ENCODE data around the gene RDH16. TPM values are rescaled to one million over a fixed set of nuclear protein-coding genes. Genes with fewer than 3 reads are reported as not detected.

The RDH16 gene, protein sequence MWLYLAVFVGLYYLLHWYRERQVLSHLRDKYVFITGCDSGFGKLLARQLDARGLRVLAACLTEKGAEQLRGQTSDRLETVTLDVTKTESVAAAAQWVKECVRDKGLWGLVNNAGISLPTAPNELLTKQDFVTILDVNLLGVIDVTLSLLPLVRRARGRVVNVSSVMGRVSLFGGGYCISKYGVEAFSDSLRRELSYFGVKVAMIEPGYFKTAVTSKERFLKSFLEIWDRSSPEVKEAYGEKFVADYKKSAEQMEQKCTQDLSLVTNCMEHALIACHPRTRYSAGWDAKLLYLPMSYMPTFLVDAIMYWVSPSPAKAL
- 1.5 and 2.4 TPM in 2 replicates for total RNA-seq
- total RNA-seq (2013): 0.61 TPM
- 1.1 and 2.0 TPM in 2 replicates for polyA plus RNA-seq
- polyA minus RNA-seq: 0.17 and 0.50 TPM in 2 replicates

DNA sequence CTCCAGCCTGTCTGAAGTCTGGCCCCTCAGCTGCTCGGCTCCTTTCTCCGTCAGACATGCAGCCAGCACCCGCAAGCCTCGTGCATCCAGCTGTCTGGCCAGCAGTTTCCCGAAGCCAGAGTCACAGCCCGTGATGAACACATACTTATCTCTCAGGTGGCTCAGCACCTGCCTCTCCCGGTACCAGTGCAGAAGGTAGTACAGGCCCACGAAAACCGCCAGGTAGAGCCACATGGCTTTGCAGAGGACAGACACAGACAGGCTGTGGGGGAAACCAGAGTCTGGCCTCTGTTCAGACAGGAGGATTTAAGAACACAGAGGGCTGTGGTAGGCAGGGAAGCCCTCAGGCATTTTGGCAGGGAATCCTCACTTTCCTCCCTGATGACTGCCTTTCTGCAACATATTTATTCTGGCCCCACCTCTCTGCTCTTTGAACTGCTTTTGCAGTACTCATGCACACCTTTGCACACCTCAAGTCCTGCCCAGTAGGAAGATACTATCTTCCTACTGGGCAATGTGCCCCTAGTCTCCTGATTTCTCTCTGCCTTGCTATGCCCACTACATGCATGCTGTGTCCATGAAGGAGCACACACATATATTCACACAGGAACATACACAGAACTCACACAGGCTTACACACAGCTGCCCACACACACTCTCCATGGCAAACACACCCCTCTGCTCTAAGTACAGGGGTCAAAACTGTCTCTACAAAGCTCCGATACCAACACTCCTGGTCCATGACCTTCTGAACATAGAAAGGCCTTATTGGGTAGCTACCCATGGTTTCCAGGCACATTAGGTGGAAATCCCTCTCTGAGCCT, at the start of gene RDH16:
TSS of gene RDH16 (minus strand) at position 380 of the 824 bp plus-strand sequence. CDS start at position 234, 146 bp downstream.
- Histone ChIP-seq H3K4me2 (replicated peaks; ENCODE audit: low read depth, low read length, poor library complexity, severe bottlenecking) (no peak within 1 kb of the TSS), H3K4me1 (ENCODE audit: control insufficient read depth in 2 of 2, insufficient read depth in 2 of 2, low read length in 2 of 2) (no peaks in the 10 kb centered on the region), H3K9ac (ENCODE audit: low read length) (no peak within 1 kb of the TSS), H3K4me3 (ENCODE audit: control extremely low read depth in 1 of 5, extremely low read depth in 1 of 5, insufficient read depth in 1 of 5, low read depth in 2 of 5, low read length in 4 of 5) (no peak within 1 kb of the TSS), H3K36me3 (replicated peaks in 1 of 2; ENCODE audit: control extremely low read depth in 1 of 2, control insufficient read depth in 1 of 2, extremely low read depth in 1 of 2, insufficient read depth in 2 of 2, low read length in 1 of 2) (no peaks in the 10 kb centered on the region), H3K27me3 (replicated peaks in 1 of 4; ENCODE audit: control extremely low read depth in 1 of 4, control insufficient read depth in 3 of 4, insufficient read depth in 4 of 4, low read length in 3 of 4) (peaks cover 0 to 9% (median 0%) of the 10 kb centered on the region in 4 experiments), H2AFZ (ENCODE audit: insufficient read depth, low read depth, low read length, poor library complexity, severe bottlenecking) (no peak within 1 kb of the TSS), H3K27ac (ENCODE audit: low read length in 2 of 2) (no peak within 1 kb of the TSS), H4K20me1 (ENCODE audit: control insufficient read depth, insufficient read depth, low read length, poor library complexity, severe bottlenecking) (no peaks in the 10 kb centered on the region), H3K79me2 (ENCODE audit: control insufficient read depth, insufficient read depth, low read length) (no peaks in the 10 kb centered on the region), H3K9me3 (ENCODE audit: control extremely low read depth in 1 of 3, control insufficient read depth in 2 of 3, insufficient read depth in 1 of 3, low read length in 2 of 3) (peaks cover 0 to 18% (median 4%) of the 10 kb centered on the region in 3 donors)
- no peak within 1 kb of the TSS for H3K4me3 Mint-ChIP-seq
- TF ChIP-seq, protein P1, sequence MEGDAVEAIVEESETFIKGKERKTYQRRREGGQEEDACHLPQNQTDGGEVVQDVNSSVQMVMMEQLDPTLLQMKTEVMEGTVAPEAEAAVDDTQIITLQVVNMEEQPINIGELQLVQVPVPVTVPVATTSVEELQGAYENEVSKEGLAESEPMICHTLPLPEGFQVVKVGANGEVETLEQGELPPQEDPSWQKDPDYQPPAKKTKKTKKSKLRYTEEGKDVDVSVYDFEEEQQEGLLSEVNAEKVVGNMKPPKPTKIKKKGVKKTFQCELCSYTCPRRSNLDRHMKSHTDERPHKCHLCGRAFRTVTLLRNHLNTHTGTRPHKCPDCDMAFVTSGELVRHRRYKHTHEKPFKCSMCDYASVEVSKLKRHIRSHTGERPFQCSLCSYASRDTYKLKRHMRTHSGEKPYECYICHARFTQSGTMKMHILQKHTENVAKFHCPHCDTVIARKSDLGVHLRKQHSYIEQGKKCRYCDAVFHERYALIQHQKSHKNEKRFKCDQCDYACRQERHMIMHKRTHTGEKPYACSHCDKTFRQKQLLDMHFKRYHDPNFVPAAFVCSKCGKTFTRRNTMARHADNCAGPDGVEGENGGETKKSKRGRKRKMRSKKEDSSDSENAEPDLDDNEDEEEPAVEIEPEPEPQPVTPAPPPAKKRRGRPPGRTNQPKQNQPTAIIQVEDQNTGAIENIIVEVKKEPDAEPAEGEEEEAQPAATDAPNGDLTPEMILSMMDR (IDR thresholded peaks at IDR 0.05): no peak
- TF ChIP-seq EZH2 (IDR thresholded peaks at IDR 0.05; ENCODE audit: borderline replicate concordance, insufficient read depth, low read depth, low read length, poor library complexity, severe bottlenecking): no peak
- DNase-seq (no peak), ATAC-seq (ENCODE audit: low read depth) (no peak)
- no peaks in the 10 kb centered on the region for H3K4me1 Mint-ChIP-seq
- intact Hi-C loops (cut with micrococcal nuclease): no loop called here
- no peaks in the 10 kb centered on the region for H3K9me3 Mint-ChIP-seq (ENCODE audit: insufficient read depth)
- POLR2A ChIA-PET: no interaction called here
- 93% methylated on average over 10 of the region's 10 CpGs for WGBS (ENCODE audit: insufficient coverage)
- H3K27me3 Mint-ChIP-seq: peaks cover 10% of the 10 kb centered on the region
- no peak within 1 kb of the TSS for H3K27ac Mint-ChIP-seq
- CTCF ChIA-PET: no interaction called here

Data from B cell (primary cell).